Endothelial cell of umbilical vein (primary cell): ENCODE measurements around the gene BTN2A1. TPM values are rescaled to one million over a fixed set of nuclear protein-coding genes. Genes with fewer than 3 reads are reported as not detected.
A peak's percentile ranks its signal among the peaks of the same experiment; 100 is the strongest.

Source experiments
- BruUV-seq: library from RNA; stranded (reverse); fragments of 400-500 nt; replicated peaks from 2 replicates; lab custom pipeline; 2021; lab: Mats Ljungman, UMichigan
- CTCF ChIA-PET: fragments of 300-600, 350-600 bp; sonication (Branson Sonifier 250); formaldehyde crosslinking; loops from one replicate; lab custom pipeline; 2021; ENCODE audit warnings: antibody characterized with exemption, inconsistent platforms; lab: Charles Lee
- POLR2A ChIA-PET: fragments of 300-600, 350-600 bp; sonication (Branson Sonifier 250); formaldehyde crosslinking; loops from one replicate; lab custom pipeline; 2021; ENCODE audit warnings: antibody characterized with exemption, inconsistent platforms; lab: Charles Lee
- DNase-seq: peaks from one replicate; pipeline ENCODE4 v3.0.0-alpha.2; 2011; ENCODE audit warnings: low read depth, low spot score
- FAIRE-seq: peaks from 2 replicates; lab custom pipeline; 2011; peaks lifted over from hg19 to GRCh38; lab: Jason Lieb, UNC
- H2AFZ ChIP-seq: 2 replicates; pipeline ENCODE4 v1.6.0; 2012; ENCODE audit warnings: low read depth, low read length, control low read depth, inconsistent platforms
- H3K27ac ChIP-seq: 2 replicates; pipeline ENCODE4 v1.5.1; 2011; ENCODE audit warnings: low read depth, mild to moderate bottlenecking, control low read depth, low read length, moderate library complexity; ENCODE audit not compliant: insufficient read depth
- H3K27me3 ChIP-seq, 2 experiments: 2 replicates each; pipeline versions ENCODE4 v1.6.0 to v1.6.1; 2011; ENCODE audit warnings: low read length in 2 of 2, mixed read lengths in 1 of 2; ENCODE audit not compliant: control insufficient read depth in 2 of 2, insufficient read depth in 2 of 2
- H3K36me3 ChIP-seq, 2 experiments: 2 replicates in 1 of 2; 3 replicates in 1 of 2; pipeline ENCODE4 v1.5.1; 2011; ENCODE audit warnings: low read length in 2 of 2, mild to moderate bottlenecking in 1 of 2, moderate library complexity in 1 of 2; ENCODE audit not compliant: control insufficient read depth in 2 of 2, insufficient read depth in 2 of 2; ENCODE audit errors: extremely low read depth in 1 of 2
- H3K4me1 ChIP-seq: 3 replicates; pipeline ENCODE4 v1.5.1; 2011; ENCODE audit warnings: mild to moderate bottlenecking, low read length; ENCODE audit not compliant: control insufficient read depth, insufficient read depth; ENCODE audit errors: extremely low read depth
- H3K4me2 ChIP-seq: 2 replicates; pipeline ENCODE4 v1.6.1; 2011; ENCODE audit warnings: low read length, control low read depth, mixed read lengths; ENCODE audit not compliant: insufficient read depth
- H3K4me3 ChIP-seq, 3 experiments: fragments of 200-600 bp in 1 of 3; sonication (generic), shearing (Covaris generic) in 1 of 3; replicated peaks in 1 of 3; 2 replicates each; pipeline ENCODE4 v1.5.1; 2011 to 2016; ENCODE audit warnings: control low read depth in 3 of 3, low read length in 3 of 3, mild to moderate bottlenecking in 2 of 3, inconsistent platforms in 1 of 3, low read depth in 1 of 3, moderate library complexity in 1 of 3; ENCODE audit not compliant: insufficient read depth in 1 of 3
- H3K79me2 ChIP-seq: 2 replicates; pipeline ENCODE4 v1.6.0; 2012; ENCODE audit warnings: low read length, inconsistent platforms; ENCODE audit not compliant: control insufficient read depth, insufficient read depth
- H3K9ac ChIP-seq: replicated peaks from 2 replicates; pipeline ENCODE3; 2011; ENCODE audit warnings: low read length, control low read depth; ENCODE audit not compliant: insufficient read depth; ENCODE audit errors: extremely low read depth
- H3K9me1 ChIP-seq: replicated peaks from 3 replicates; pipeline ENCODE4 v1.6.0; 2011; ENCODE audit warnings: mild to moderate bottlenecking, low read length; ENCODE audit not compliant: control insufficient read depth, insufficient read depth; ENCODE audit errors: extremely low read depth
- H3K9me3 ChIP-seq: replicated peaks from 2 replicates; pipeline ENCODE4 v1.5.1; 2012; ENCODE audit warnings: low read length, inconsistent platforms; ENCODE audit not compliant: control insufficient read depth, insufficient read depth
- H4K20me1 ChIP-seq: replicated peaks from 2 replicates; pipeline ENCODE3; 2011; ENCODE audit warnings: mild to moderate bottlenecking, low read length; ENCODE audit not compliant: control insufficient read depth, insufficient read depth; ENCODE audit errors: extremely low read depth
- CTCF ChIP-seq, 2 donors: IDR thresholded peaks; 1 replicate in 1 of 2; 2 replicates in 1 of 2; pipeline ENCODE4 v1.5.1; 2011; ENCODE audit warnings: low read length in 2 of 2, mild to moderate bottlenecking in 2 of 2, moderate library complexity in 2 of 2, control low read depth in 1 of 2, inconsistent platforms in 1 of 2, low read depth in 1 of 2; ENCODE audit not compliant: insufficient read depth in 1 of 2; ENCODE audit errors: extremely low read depth in 1 of 2
- EZH2 ChIP-seq: IDR thresholded peaks from 2 replicates; pipeline ENCODE4 v1.6.1; 2012; ENCODE audit warnings: borderline replicate concordance, low read depth, mild to moderate bottlenecking, moderate library complexity, low read length, inconsistent platforms; ENCODE audit not compliant: severe bottlenecking
- FOS ChIP-seq: IDR thresholded peaks from 2 replicates; pipeline ENCODE4 v1.6.1; 2011; ENCODE audit warnings: mild to moderate bottlenecking, low read length, moderate library complexity, borderline replicate concordance; ENCODE audit not compliant: insufficient read depth
- GATA2 ChIP-seq: IDR thresholded peaks from 2 replicates; pipeline ENCODE4 v1.7.0; 2011; ENCODE audit warnings: low read depth, mild to moderate bottlenecking, moderate library complexity, mixed read lengths, low read length; ENCODE audit not compliant: insufficient read length, insufficient read depth
- JUN ChIP-seq: IDR thresholded peaks from 2 replicates; pipeline ENCODE4 v1.6.1; 2011; ENCODE audit warnings: borderline replicate concordance, low read depth; ENCODE audit not compliant: insufficient read length, insufficient read depth
- MAX ChIP-seq: IDR thresholded peaks from 2 replicates; pipeline ENCODE4 v1.6.1; 2011; ENCODE audit not compliant: insufficient read depth, insufficient read length
- MYC ChIP-seq: IDR thresholded peaks from one replicate; pipeline ENCODE4 v1.6.1; 2011; ENCODE audit warnings: mild to moderate bottlenecking, low read depth, low read length
- POLR2A ChIP-seq: IDR thresholded peaks from 2 replicates; pipeline ENCODE4 v1.6.1; 2012; ENCODE audit warnings: low read depth, mild to moderate bottlenecking, control low read depth, low read length
- POLR2AphosphoS5 ChIP-seq: IDR thresholded peaks from 2 replicates; pipeline ENCODE4 v1.6.1; 2012; ENCODE audit warnings: low read depth, mild to moderate bottlenecking, control low read depth, low read length, moderate library complexity; ENCODE audit not compliant: insufficient read depth
- dilution Hi-C: fragments of 300-500 bp; cut with MboI; formaldehyde crosslinking; loops from one replicate; pipeline ENCODE4 v1.15.0; 2019; ENCODE audit warnings: low sequenced_read_pairs; ENCODE audit not compliant: extremely low pct_ligation_motif_present
- intact Hi-C: fragments of 100-400 bp; cut with micrococcal nuclease; formaldehyde crosslinking; loops from one replicate; pipeline ENCODE4 v1.10.0; 2022
- polyA plus RNA-seq, 4 experiments: library from polyadenylated mRNA; depleted of rRNA in 3 of 4; stranded (reverse) in 3 of 4; unstranded in 1 of 4; fragments of >200 nt; gene quantifications; 2 replicates each; pipeline versions ENCODE4 v1.2.1 to v1.2.3, GENCODE V29; 2011 to 2012; ENCODE audit warnings: missing spikeins in 1 of 4
- total RNA-seq: library from RNA; stranded (reverse); gene quantifications from 2 replicates; pipeline ENCODE4 v1.2.3, GENCODE V29; 2021

BTN2A1 gene
- total and polyA plus RNA-seq, 2 donors (not counting 3 experiments of a cell fraction or from before 2014, with no cell fraction given): 25.1 to 31.9 TPM

GRCh38 chr6:26501482-26501986 is 43.8 kb downstream of the BTN2A1 start:
- Histone ChIP-seq H3K27ac (no peak overlapping the region), H3K79me2 (no peaks in the 10 kb centered on the region), H3K4me2 (peak overlapping the region; percentile 59), H2AFZ (peak overlapping the region; percentile 32), H3K4me3 (peak overlapping the region in 2 of 3 experiments; percentile 0 to 13), H3K9ac (no peak overlapping the region), H3K9me3 (no peaks in the 10 kb centered on the region), H3K36me3 (no peaks in the 10 kb centered on the region), H3K4me1 (peaks cover 5% of the 10 kb centered on the region), H3K27me3 (peaks cover 49 to 52% of the 10 kb centered on the region in 2 experiments), H4K20me1 (no peaks in the 10 kb centered on the region), H3K9me1 (no peaks in the 10 kb centered on the region)
- DNase-seq (peak; percentile 8), FAIRE-seq (peak; percentile 33)
- no peak for TF ChIP-seq MYC
- TF ChIP-seq EZH2: peak; percentile 84
- intact Hi-C loops (no loop called here), dilution Hi-C loops (no loop called here)
- ChIA-PET CTCF (interaction anchor here (1.1 to 2.2 kb wide), 3 partner anchors 9 to 160 kb away, joined by 5 to 7 read pairs (median 5); no protein-coding TSS in a partner anchor), POLR2A (no interaction called here)
- no TSS peak for BruUV-seq

GRCh38 chr6:26502165-26502564 is 44.4 kb downstream of the BTN2A1 start:
- H3K9ac ChIP-seq: no peak overlapping the region
- no peak overlapping the region for H2AFZ ChIP-seq
- no peaks in the 10 kb centered on the region for H3K79me2 ChIP-seq
- H3K36me3 ChIP-seq: no peaks in the 10 kb centered on the region
- FAIRE-seq (no peak), DNase-seq (no peak)
- H3K4me1 ChIP-seq: peaks cover 5% of the 10 kb centered on the region
- BruUV-seq: no TSS peak
- ChIA-PET CTCF (interaction anchor here (1.1 to 2.2 kb wide), 3 partner anchors 10 to 161 kb away, joined by 5 to 7 read pairs (median 5); no protein-coding TSS in a partner anchor), POLR2A (no interaction called here)
- H3K9me3 ChIP-seq: no peaks in the 10 kb centered on the region
- intact Hi-C loops: no loop called here
- H3K9me1 ChIP-seq: no peaks in the 10 kb centered on the region
- H3K4me3 ChIP-seq: no peak overlapping the region
- peaks cover 48 to 49% of the 10 kb centered on the region in 2 experiments for H3K27me3 ChIP-seq
- H4K20me1 ChIP-seq: no peaks in the 10 kb centered on the region
- no peak overlapping the region for H3K27ac ChIP-seq
- H3K4me2 ChIP-seq: peak overlapping the region; percentile 59
- TF ChIP-seq MYC: no peak
- no peak for TF ChIP-seq JUN
- no peak for TF ChIP-seq GATA2
- no peak for TF ChIP-seq POLR2A
- TF ChIP-seq POLR2AphosphoS5: no peak
- no peak for TF ChIP-seq CTCF (IDR thresholded peaks at IDR 0.05; ENCODE audit: extremely low read depth in 1 of 2, insufficient read depth in 1 of 2, low read depth in 1 of 2, low read length in 2 of 2)
- no peak for TF ChIP-seq MAX
- TF ChIP-seq EZH2: no peak
- no peak for TF ChIP-seq FOS
- dilution Hi-C loops: no loop called here
